Upper lobe of left lung (tissue), 6 donors: Measurements from ENCODE around the gene SNIP1. TPM values are rescaled to one million over a fixed set of nuclear protein-coding genes. Genes with fewer than 3 reads are reported as not detected.
A peak's percentile ranks its signal among the peaks of the same experiment; 100 is the strongest.
"Not testable (repeated sequence)": the region's sequence is repeated elsewhere in the genome, so short reads cannot be mapped to it uniquely, and the experiment has no call there.

Source experiments
- ATAC-seq, 2 donors: fragments of 200-7000 bp; cut with Tn5 transposase; one replicate each; pipeline ENCODE4 v1.9.1; 2022; ENCODE audit warnings: mild to moderate bottlenecking in 2 of 2, moderate library complexity in 2 of 2; ENCODE audit not compliant: low FRiP score in 2 of 2
- DNase-seq, 2 donors: peaks; one replicate each; pipeline ENCODE4 v3.0.0-alpha.2; 2019 to 2020
- H3K27ac ChIP-seq, 4 donors: fragments of 200-600 bp; sonication (generic); one replicate each; pipeline ENCODE4 v1.5.1; 2016 to 2019
- H3K27me3 ChIP-seq, 4 donors: fragments of 200-600 bp; sonication (generic); one replicate each; pipeline ENCODE4 v1.5.1; 2017 to 2019
- H3K36me3 ChIP-seq, 4 donors: fragments of 200-600 bp; sonication (generic); one replicate each; pipeline ENCODE4 v1.5.1; 2016 to 2019
- H3K4me1 ChIP-seq, 4 donors: fragments of 200-600 bp; sonication (generic); one replicate each; pipeline ENCODE4 v1.5.1; 2018 to 2019
- H3K4me3 ChIP-seq, 4 donors: fragments of 200-600 bp; sonication (generic); one replicate each; pipeline ENCODE4 v1.5.1; 2017 to 2019; ENCODE audit warnings: mild to moderate bottlenecking in 2 of 4, moderate library complexity in 1 of 4
- H3K9me3 ChIP-seq, 4 donors: fragments of 200-600 bp; sonication (generic); one replicate each; pipeline ENCODE4 v1.5.1; 2018 to 2019
- EP300 ChIP-seq, 4 donors: sonication (generic); formaldehyde crosslinking; IDR thresholded peaks; one replicate each; pipeline ENCODE4 v1.5.1; 2017; ENCODE audit warnings: antibody characterized with exemption in 4 of 4, control low read depth in 2 of 4
- POLR2A ChIP-seq, 4 donors: fragments of 450-650 bp; IDR thresholded peaks; one replicate each; pipeline ENCODE4 v1.5.1; 2016 to 2017; ENCODE audit warnings: antibody characterized with exemption in 4 of 4, mild to moderate bottlenecking in 2 of 4
- POLR2AphosphoS5 ChIP-seq, 2 donors: sonication (generic); formaldehyde crosslinking; IDR thresholded peaks; one replicate each; pipeline ENCODE4 v1.5.1; 2017; ENCODE audit warnings: antibody characterized with exemption in 2 of 2
- WGBS, 2 donors: methylation state at CpG; one replicate each; pipeline ENCODE4 v1.1.5; 2017 to 2018; 5-methylcytosine and 5-hydroxymethylcytosine counted together
- total RNA-seq, 6 donors: library from RNA; depleted of rRNA in 4 of 6; stranded (reverse); fragments of >200 nt in 4 of 6; gene quantifications; one replicate each; pipeline versions ENCODE4 v1.1.0 to v1.2.1, GENCODE V29; 2016 to 2021
- TF ChIP-seq, protein P1 (sequence below), 6 experiments: fragments of 450-650 bp in 4 of 6; fragments of 200-600 bp in 2 of 6; sonication (generic) in 2 of 6; IDR thresholded peaks; one replicate each; pipeline ENCODE4 v1.5.1; 2016 to 2019; ENCODE audit warnings: antibody characterized with exemption in 6 of 6
- donor health status: DM: no; HTN: no; CAD: no; lungs with moderate emphysema.
- donor health status: DM: no; HTN: yes; CAD: no; lungs with severe emphysema.

The SNIP1 gene
- total RNA-seq, 6 donors from 2014 or later: 12.0 to 54.5 (median 17.5) TPM

DNA sequence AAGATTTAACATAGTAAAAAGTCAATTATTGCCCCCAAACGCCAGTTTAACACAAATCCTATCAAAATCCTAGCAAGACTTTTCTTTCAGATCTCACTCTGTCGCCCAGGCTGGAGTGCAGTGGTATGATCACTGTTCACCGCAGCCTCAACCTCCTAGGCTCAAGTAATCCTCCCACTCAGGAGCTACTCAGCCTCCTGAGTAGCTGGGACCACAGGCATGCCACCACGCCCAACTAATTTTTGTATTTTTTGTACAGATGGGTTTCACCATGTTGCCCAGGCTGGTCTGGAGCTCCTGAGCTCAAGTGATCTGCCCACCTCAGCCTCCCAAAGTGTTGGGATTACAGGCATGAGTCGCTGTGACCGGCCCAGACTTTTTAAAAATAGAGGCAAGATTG is 4.8 kb downstream of the SNIP1 start:
- H3K4me3 ChIP-seq: no peak overlapping the region
- TF ChIP-seq, protein P1, sequence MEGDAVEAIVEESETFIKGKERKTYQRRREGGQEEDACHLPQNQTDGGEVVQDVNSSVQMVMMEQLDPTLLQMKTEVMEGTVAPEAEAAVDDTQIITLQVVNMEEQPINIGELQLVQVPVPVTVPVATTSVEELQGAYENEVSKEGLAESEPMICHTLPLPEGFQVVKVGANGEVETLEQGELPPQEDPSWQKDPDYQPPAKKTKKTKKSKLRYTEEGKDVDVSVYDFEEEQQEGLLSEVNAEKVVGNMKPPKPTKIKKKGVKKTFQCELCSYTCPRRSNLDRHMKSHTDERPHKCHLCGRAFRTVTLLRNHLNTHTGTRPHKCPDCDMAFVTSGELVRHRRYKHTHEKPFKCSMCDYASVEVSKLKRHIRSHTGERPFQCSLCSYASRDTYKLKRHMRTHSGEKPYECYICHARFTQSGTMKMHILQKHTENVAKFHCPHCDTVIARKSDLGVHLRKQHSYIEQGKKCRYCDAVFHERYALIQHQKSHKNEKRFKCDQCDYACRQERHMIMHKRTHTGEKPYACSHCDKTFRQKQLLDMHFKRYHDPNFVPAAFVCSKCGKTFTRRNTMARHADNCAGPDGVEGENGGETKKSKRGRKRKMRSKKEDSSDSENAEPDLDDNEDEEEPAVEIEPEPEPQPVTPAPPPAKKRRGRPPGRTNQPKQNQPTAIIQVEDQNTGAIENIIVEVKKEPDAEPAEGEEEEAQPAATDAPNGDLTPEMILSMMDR (IDR thresholded peaks at IDR 0.05): no peak
- TF ChIP-seq POLR2A (IDR thresholded peaks at IDR 0.05) (no peak), POLR2AphosphoS5 (IDR thresholded peaks at IDR 0.05) (no peak), EP300 (IDR thresholded peaks at IDR 0.05) (no peak)
- H3K9me3 ChIP-seq: no peaks in the 10 kb centered on the region
- peaks cover 10 to 20% (median 14%) of the 10 kb centered on the region in 4 donors for H3K4me1 ChIP-seq
- peaks cover 6 to 73% (median 39%) of the 10 kb centered on the region in 4 donors for H3K36me3 ChIP-seq
- ATAC-seq: no peak
- DNase-seq: no peak
- no peaks in the 10 kb centered on the region for H3K27me3 ChIP-seq
- WGBS, 2 donors: 92% methylated on average over 6 of the region's 6 CpGs
- H3K27ac ChIP-seq: no peak overlapping the region

DNA sequence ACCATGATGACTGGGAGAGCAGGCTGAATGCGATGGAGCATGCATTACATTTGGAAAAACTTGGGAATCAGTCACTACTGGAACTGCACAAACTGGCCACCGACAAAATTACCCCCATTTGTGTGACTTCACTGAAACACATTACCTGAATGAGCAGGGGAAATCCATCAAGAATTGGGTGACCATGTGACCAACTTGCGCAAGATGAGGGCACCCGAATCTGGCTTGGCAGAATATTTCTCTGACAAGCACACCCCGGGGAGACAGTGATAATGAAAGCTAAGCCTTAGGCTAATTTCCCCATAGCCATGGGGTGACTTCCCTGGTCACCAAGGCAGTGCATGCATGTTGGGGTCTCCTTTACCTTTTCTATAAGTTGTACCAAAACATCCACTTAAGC is 9.1 kb downstream of the SNIP1 start:
- no peak overlapping the region for H3K4me3 ChIP-seq
- peaks cover 17 to 99% (median 57%) of the 10 kb centered on the region in 4 donors for H3K36me3 ChIP-seq
- 59 to 72% methylated on average over 5 of the region's 5 CpGs for WGBS, 2 donors
- no peaks in the 10 kb centered on the region for H3K27me3 ChIP-seq
- no peak overlapping the region for H3K27ac ChIP-seq
- no peak for ATAC-seq
- DNase-seq: no peak
- H3K9me3 ChIP-seq: no peaks in the 10 kb centered on the region
- TF ChIP-seq EP300 (IDR thresholded peaks at IDR 0.05) (no peak), POLR2A (IDR thresholded peaks at IDR 0.05) (no peak), POLR2AphosphoS5 (IDR thresholded peaks at IDR 0.05) (no peak)
- TF ChIP-seq, protein P1 (IDR thresholded peaks at IDR 0.05): no peak
- H3K4me1 ChIP-seq: no peaks in the 10 kb centered on the region

DNA sequence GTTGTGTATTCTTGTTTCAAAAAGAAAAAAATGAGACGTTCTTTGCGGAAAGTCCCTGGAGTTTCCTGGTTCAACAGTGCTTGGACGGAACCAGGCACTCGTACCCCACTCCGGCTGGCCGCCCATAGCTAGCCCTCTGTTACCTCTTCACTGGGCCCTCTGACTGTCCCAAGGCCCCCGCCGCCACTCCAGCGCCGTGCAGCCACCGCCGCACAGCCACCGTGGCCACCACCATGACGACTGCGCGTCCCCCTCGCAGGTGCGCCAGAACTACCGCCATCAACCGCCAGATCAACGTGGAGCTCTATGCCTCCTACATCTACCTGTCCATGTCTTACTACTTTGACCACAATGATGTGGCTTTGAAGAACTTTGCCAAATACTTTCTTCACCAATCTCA is 9.6 kb downstream of the SNIP1 start:
- WGBS, 2 donors: 95 to 97% methylated on average over 21 of the region's 21 CpGs
- Histone ChIP-seq H3K27ac (no peak overlapping the region), H3K27me3 (no peaks in the 10 kb centered on the region), H3K9me3 (no peaks in the 10 kb centered on the region), H3K4me1 (no peaks in the 10 kb centered on the region), H3K4me3 (no peak overlapping the region), H3K36me3 (peaks cover 22 to 99% (median 59%) of the 10 kb centered on the region in 4 donors)
- ATAC-seq (no peak), DNase-seq (peak in 1 of 2 donors; percentile 65)
- TF ChIP-seq POLR2A (IDR thresholded peaks at IDR 0.05) (no peak), EP300 (IDR thresholded peaks at IDR 0.05) (no peak), POLR2AphosphoS5 (IDR thresholded peaks at IDR 0.05) (no peak)
- TF ChIP-seq, protein P1 (IDR thresholded peaks at IDR 0.05): no peak

GRCh38 chr1:37540036-37540785 is 13.9 kb downstream of the SNIP1 start:
- no peak for TF ChIP-seq POLR2AphosphoS5 (IDR thresholded peaks at IDR 0.05)
- TF ChIP-seq EP300 (IDR thresholded peaks at IDR 0.05): no peak
- TF ChIP-seq, protein P1 (IDR thresholded peaks at IDR 0.05): no peak
- TF ChIP-seq POLR2A (IDR thresholded peaks at IDR 0.05): no peak
- Histone ChIP-seq H3K9me3 (no peaks in the 10 kb centered on the region), H3K27me3 (no peaks in the 10 kb centered on the region), H3K4me1 (no peaks in the 10 kb centered on the region), H3K36me3 (peaks cover 23 to 99% (median 64%) of the 10 kb centered on the region in 4 donors), H3K27ac (no peak overlapping the region), H3K4me3 (no peak overlapping the region)
- ATAC-seq (no peak), DNase-seq (no peak)
- WGBS, 2 donors: 96% methylated on average over 30 of the region's 30 CpGs

GRCh38 chr1:37539154-37539553 is 14.9 kb downstream of the SNIP1 start:
- not testable (repeated sequence) for H3K4me3 ChIP-seq, DNase-seq, H3K4me1 ChIP-seq, ATAC-seq, H3K27me3 ChIP-seq, H3K9me3 ChIP-seq, H3K27ac ChIP-seq
- WGBS, 2 donors: 89 to 95% methylated on average over 10 of the region's 10 CpGs
- H3K36me3 ChIP-seq: peaks cover 23 to 88% (median 58%) of the 10 kb centered on the region in 4 donors
